Stimulated activated naive CD8-positive, alpha-beta T cell treated with anti-CD3 and anti-CD28 coated beads, Interleukin-15, Interleukin-2, amounts not matched to agents 100 ng/mL and 50 ng/mL, for 24 hours (primary cell): Measurements from ENCODE around the gene ICAM5.
"Not testable (repeated sequence)": the region's sequence is repeated elsewhere in the genome, so short reads cannot be mapped to it uniquely, and the experiment has no call there.

ENCODE experiments used
- H3K27ac Mint-ChIP-seq: one replicate; pipeline ENCODE4 v1.8.0; 2021; ENCODE audit warnings: mild to moderate bottlenecking, mixed read lengths
- H3K27me3 Mint-ChIP-seq: one replicate; pipeline ENCODE4 v1.8.0; 2021; ENCODE audit warnings: mixed read lengths
- H3K36me3 Mint-ChIP-seq: one replicate; pipeline ENCODE4 v1.8.0; 2021; ENCODE audit warnings: low read depth, mixed read lengths
- H3K4me1 Mint-ChIP-seq: one replicate; pipeline ENCODE4 v1.8.0; 2021; ENCODE audit warnings: low read depth, mixed read lengths
- H3K4me3 Mint-ChIP-seq: one replicate; pipeline ENCODE4 v1.8.0; 2021; ENCODE audit warnings: mild to moderate bottlenecking, mixed read lengths
- H3K9me3 Mint-ChIP-seq: one replicate; pipeline ENCODE4 v1.8.0; 2021; ENCODE audit warnings: mixed read lengths

The ICAM5 gene

DNA sequence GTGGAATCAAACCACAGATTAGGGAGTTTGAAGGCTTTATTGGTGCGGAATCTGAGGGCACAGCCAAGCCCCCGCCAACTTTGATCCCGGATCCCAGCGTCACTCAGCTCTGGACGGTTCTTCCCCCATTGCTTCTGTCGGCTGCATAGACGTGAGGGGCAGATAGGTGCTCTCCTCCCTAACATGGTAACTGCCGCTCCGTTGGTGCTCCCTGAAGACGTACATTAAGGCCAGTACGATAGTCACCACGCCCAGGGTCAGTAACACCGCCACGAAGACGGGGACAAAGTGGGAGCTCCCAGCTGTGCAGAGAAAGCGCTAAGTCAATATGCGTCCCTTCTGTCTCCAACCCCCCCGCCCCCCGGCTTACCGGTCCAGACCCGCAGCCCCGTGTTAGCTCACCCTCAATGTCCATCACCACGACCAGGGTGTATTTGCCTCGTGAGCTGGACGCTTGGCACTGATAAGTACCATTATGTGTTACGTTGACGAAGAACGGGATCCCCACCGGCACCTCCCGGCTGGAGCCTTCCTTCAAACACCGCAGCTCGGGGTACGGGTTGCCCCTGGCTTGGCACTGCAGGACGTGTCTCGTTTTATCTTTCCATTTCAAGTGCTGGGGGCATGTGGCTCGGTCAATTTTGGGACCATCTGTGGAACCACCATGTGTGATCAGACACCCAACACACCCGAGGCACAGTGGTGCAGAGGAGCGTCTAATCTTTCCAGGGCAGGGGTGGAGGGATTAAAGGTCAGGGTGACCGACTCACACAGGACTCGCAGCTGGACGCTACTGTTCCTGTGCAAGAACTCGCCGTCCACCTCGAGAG, 44.2 kb downstream of the ICAM5 start:
- H3K4me3 Mint-ChIP-seq: peak overlapping the region; percentile 99
- H3K4me1 Mint-ChIP-seq: peaks cover 56% of the 10 kb centered on the region
- H3K27me3 Mint-ChIP-seq: no peaks in the 10 kb centered on the region
- peak overlapping the region; percentile 98 for H3K27ac Mint-ChIP-seq
- peaks cover 43% of the 10 kb centered on the region for H3K36me3 Mint-ChIP-seq
- H3K9me3 Mint-ChIP-seq: no peaks in the 10 kb centered on the region

DNA sequence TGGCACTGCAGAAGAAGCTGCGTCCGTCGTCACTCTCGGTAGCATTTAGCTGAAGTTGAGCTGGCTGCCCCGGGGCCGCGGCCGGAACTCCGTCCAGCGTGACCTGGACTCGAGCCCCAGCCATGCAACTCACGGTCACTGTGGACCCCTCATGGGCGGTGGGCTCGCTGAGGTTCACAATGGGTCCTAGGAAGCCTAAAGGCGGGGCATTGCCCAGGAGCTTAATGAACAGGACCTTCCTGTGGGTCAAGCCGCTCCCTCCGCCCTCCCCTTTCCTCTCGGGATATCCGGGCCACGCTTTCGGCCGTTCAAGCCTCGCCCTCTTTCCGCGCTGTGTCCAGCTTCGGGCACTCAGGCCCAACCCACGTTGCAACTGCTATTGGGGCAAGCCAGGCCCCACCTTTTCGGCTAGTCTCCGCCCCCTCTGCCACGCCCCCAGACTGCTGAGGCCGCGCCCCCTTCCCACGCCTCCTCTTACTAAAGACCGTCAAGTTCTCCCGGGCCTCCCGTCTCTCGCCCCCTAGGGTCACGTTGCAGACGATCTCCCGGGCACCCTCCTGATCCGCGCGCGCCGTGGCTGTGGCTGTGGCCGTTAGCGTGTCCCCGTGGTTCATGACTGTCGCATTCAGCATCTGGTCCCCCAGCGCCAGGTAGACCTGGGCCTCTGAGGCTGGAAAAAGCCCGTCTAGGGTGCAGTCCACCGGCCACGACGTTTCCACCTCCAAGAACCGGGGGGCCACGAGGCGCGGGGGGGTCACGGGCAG, 45.0 kb downstream of the ICAM5 start:
- Mint-ChIP-seq H3K4me1 (peaks cover 64% of the 10 kb centered on the region), H3K27ac (no peak overlapping the region), H3K4me3 (no peak overlapping the region), H3K9me3 (no peaks in the 10 kb centered on the region), H3K36me3 (peaks cover 40% of the 10 kb centered on the region), H3K27me3 (no peaks in the 10 kb centered on the region)

DNA sequence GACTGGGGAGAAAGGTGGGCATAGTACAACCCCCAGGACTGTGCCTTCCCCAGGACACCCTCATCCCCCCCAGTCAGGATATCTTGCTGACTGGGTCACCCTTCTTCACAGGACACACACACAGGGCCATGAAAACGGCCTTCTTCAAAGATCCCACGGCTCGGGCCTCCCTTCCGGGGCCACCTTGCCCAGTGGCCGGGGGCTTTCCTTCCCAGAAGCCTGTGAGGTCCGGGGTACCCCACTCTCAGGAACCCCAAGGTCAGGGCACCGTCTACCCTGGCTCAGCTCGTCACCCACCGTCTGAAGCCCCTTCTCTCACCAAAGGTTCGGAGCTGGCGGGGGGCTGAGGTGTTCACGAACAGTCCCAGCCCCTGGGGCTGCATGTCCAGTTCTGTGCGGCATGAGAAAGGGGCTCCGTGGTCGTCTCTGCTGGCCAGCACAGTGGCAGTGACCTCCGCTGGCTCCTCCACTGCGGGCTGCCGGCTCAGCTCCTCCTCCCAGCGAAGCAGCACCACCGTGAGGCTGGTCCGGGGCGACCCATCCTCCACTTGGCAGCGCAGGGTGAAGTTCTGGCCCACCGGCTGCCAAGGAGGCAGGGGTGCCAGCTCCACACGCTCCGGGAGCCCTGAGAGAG, 45.7 kb downstream of the ICAM5 start:
- Mint-ChIP-seq H3K9me3 (no peaks in the 10 kb centered on the region), H3K4me1 (peaks cover 67% of the 10 kb centered on the region)

DNA sequence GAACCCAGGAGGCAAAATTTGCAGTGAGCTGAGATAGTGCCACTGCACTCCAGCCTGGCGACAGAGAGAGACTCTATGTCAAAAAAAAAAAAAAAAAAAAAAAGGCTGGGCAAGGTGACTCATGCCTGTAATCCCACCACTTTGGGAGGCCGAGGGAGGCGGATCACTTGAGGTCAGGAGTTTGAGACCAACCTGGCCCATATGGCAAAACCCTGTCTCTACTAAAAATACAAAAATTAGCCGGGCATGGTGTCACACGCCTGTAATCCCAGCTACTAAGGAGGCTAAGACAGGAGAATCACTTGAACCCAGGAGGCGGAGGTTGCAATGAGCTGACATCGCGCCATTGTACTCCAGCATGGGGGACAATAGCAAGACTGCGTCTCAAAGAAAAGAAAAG, 47.0 kb downstream of the ICAM5 start:
- H3K4me3 Mint-ChIP-seq, H3K27me3 Mint-ChIP-seq, H3K9me3 Mint-ChIP-seq, H3K27ac Mint-ChIP-seq: not testable (repeated sequence)
- Mint-ChIP-seq H3K36me3 (peaks cover 29% of the 10 kb centered on the region), H3K4me1 (peaks cover 68% of the 10 kb centered on the region)

More for the DNA sequence above, 45.7 kb downstream of the ICAM5 start:
- Mint-ChIP-seq H3K27me3 (no peaks in the 10 kb centered on the region), H3K27ac (no peak overlapping the region), H3K36me3 (peaks cover 33% of the 10 kb centered on the region), H3K4me3 (no peak overlapping the region)

DNA sequence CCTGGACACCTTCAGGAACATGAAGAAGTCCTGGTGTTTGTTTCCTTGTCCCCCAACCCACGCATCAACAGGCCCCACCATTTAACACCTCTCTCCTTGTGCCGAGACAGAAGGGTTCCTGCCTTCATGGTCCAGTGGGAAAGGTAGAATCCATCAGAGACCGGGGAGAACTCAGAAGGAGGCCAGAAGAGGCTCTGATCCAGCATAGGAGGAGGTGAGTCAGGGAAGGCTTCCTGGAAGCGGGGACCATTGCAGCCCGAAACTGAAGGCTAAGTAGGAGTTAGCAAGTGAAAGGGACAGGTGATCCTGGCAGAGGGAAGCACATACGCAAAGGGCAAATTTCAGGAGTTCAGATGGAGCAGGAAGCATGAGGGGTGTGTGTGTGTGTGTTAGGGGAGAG, 49.2 kb downstream of the ICAM5 start:
- no peaks in the 10 kb centered on the region for H3K9me3 Mint-ChIP-seq
- peaks cover 48% of the 10 kb centered on the region for H3K4me1 Mint-ChIP-seq
- peaks cover 13% of the 10 kb centered on the region for H3K36me3 Mint-ChIP-seq

DNA sequence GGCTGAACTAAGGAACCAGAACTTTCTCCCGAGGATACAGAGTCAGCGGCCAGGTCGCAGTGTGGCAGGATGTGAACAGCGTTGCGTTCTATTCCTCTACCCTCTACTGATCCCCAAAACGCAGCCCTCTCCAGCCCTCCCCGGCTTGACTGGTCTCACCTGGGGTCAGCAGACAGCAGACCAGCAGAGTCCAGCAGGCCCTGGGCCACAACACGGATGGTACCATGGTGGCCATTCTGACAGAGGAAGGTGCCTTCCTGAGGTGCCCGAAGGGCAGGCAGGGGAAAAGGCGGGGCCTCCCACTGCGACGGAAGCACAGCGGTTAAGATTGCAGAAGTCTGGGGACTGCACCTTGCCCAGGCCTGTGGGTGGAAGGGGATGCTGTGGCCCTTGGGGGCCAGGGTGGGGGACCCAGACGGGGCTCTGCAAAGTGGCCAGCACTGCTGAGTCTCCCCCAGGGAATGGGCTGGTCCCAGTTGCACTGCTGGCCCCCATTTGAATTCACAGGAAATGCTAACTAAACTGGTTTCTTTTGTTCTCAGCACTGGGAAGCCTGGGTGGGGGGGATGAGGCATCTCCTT, 49.7 kb downstream of the ICAM5 start, which contains the start of gene ICAM3:
ICAM3 (minus strand) TSS at position 245 of the 581 bp plus-strand sequence; CDS start at position 235, 10 bp downstream.
- H3K4me3 Mint-ChIP-seq: peak within 1 kb of the TSS; percentile 89
- no peaks in the 10 kb centered on the region for H3K9me3 Mint-ChIP-seq
- H3K27ac Mint-ChIP-seq: peak within 1 kb of the TSS; percentile 88
- H3K36me3 Mint-ChIP-seq: peaks cover 9% of the 10 kb centered on the region
- peaks cover 42% of the 10 kb centered on the region for H3K4me1 Mint-ChIP-seq
- H3K27me3 Mint-ChIP-seq: no peaks in the 10 kb centered on the region

More for the DNA sequence above, 49.2 kb downstream of the ICAM5 start:
- no peaks in the 10 kb centered on the region for H3K27me3 Mint-ChIP-seq
- peak overlapping the region; percentile 88 for H3K27ac Mint-ChIP-seq
- H3K4me3 Mint-ChIP-seq: peak overlapping the region; percentile 89

DNA sequence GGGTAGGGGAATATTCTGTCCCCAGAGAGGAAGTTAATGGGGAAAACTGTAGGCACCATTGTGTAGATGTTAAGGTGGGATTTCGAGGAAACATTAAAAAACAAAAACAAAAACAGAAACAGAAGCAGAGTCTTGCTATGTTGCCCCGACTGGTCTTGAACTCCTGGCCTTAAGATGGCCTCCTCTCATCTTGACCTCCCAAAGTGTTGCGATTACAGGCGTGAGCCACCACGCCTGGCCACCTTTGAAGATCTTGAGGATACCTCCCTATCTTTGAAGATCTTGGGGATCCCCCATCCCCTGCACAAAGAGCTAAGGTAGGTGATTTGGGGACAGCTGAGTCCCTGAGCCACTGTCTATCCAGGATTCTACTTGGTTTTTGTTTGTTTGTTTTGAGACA, 50.2 kb downstream of the ICAM5 start:
- no peaks in the 10 kb centered on the region for H3K27me3 Mint-ChIP-seq
- H3K4me1 Mint-ChIP-seq: peaks cover 38% of the 10 kb centered on the region
- H3K4me3 Mint-ChIP-seq: peak overlapping the region; percentile 89
- peaks cover 9% of the 10 kb centered on the region for H3K36me3 Mint-ChIP-seq
- H3K27ac Mint-ChIP-seq: peak overlapping the region; percentile 88
- H3K9me3 Mint-ChIP-seq: no peaks in the 10 kb centered on the region

DNA sequence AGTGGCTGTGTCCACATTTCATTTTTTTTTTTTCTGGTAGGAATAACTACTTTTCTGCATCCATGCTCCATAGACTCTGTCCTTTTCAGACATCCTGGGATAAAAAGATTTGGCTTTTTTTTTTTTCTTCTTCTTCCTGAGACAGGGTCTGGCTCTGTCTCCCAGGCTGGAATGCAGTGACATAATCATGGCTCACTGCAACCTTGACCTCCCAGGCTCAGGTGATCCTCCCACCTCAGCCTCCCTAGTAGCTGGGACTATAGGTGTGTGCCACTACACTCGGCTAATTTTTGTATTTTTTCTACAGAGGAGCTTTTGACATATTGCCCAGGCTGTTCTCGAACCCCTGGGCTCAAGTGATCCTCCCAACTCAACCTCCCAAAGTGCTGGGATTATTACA, 53.7 kb downstream of the ICAM5 start:
- Mint-ChIP-seq H3K36me3 (peaks cover under 1% of the 10 kb centered on the region), H3K27ac (no peak overlapping the region), H3K27me3 (no peaks in the 10 kb centered on the region), H3K4me1 (peaks cover 29% of the 10 kb centered on the region), H3K9me3 (no peaks in the 10 kb centered on the region), H3K4me3 (no peak overlapping the region)

DNA sequence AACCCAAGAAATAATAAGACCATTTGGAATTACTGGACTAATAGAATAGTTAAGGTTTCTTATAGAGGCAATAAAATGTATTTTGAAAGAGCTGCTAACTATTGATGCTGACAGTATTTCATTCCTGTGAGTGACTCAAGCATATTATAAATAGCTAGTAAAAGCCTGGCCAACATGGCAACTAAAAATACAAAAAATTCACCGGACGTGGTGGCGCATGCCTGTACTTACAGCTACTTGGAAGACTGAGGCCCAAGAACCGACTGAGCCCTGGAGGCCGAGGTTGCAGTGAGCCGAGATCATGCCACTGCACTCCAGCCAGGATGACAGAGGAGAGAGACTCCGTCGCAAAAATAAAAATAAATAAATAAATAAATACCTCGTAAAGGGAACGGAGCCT, 55.0 kb downstream of the ICAM5 start:
- Mint-ChIP-seq H3K36me3 (no peaks in the 10 kb centered on the region), H3K4me1 (peaks cover 17% of the 10 kb centered on the region), H3K27ac (no peak overlapping the region), H3K9me3 (no peaks in the 10 kb centered on the region), H3K27me3 (no peaks in the 10 kb centered on the region), H3K4me3 (no peak overlapping the region)
